GM18909 (cell line): ENCODE measurements around the gene HOXB6.

ENCODE experiments used
- ATAC-seq: cut with Tn5 transposase; IDR thresholded peaks from one replicate; pipeline ENCODE4 v1.9.1; 2021; ENCODE audit warnings: mild to moderate bottlenecking; ENCODE audit not compliant: unreplicated experiment, poor library complexity

HOXB6 gene

DNA sequence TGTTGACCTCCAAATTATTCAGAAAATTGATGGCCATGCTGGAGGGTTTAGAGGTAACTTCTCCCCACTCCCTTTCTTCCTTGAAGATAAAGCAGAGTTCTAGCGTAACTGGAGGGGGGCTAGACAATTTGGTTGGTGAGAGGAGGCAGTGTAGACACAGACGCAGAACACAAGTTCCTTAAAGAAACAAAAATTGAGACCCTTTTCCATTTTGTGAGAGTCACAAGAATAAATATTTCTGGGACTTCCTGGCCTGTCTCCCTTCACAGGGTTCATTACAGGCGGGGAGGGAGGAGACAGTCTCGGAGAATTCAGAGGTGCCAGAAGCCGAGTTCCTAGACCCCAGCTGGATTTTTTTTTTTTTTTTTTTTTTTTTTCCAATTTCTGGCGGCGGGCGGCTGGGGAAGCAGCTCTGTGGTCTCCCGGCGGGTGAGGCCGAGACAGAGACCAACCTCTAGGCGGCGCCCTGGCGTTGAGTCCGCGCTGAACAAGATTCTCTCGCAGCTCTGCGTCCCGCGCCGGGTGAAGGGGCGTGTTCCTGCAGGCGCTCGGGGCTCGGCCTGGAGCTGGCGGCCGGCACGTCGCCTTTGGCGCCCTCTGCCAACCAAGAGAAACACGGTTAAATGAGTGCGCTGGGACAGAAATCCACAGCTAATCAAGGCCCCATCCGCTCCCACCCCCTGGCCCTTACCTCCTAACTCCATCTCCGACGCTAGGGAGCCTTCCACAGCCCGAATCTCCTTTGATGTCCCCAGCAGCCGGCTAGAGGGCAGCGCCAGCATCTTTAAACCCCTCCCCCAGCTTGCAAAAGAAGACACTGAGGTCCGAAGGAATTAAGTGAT, 31.6 kb upstream of the HOXB6 start:
- ATAC-seq = peak; percentile 52

DNA sequence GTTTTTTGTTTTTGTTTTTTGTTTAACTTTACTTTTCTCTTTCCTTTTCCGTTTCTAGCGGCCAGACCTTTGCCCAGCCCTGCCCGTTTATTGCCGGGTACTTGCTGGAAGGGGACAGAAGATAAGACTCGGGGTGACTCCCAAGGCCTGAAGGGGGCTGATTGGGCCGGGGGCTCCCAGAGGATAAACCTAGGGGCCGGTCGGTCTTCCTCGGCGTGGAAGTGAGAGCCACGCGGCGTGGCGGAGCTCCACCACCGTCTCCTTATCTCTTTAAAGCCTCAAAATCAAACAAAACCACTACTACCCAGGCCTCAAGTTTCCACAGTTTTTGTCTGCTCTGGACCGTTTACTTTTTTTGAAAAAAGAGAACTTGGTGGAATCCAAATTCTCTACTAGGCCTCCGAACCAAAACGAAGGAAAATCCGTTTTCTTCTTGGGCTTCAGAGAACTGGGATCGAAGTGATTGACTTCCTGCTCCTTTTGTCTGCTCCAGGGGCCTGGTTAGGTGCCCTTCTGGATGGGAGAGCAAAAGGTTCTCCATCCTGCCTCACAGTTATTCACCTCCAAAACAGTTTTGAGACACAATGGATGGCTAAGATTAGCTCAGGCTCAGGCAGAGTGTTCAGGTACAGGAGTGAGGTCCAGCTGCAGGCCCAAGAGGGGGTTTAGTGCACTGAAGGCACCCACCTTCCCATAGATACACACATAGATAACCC, 29.9 kb upstream of the HOXB6 start:
- ATAC-seq = no peak

DNA sequence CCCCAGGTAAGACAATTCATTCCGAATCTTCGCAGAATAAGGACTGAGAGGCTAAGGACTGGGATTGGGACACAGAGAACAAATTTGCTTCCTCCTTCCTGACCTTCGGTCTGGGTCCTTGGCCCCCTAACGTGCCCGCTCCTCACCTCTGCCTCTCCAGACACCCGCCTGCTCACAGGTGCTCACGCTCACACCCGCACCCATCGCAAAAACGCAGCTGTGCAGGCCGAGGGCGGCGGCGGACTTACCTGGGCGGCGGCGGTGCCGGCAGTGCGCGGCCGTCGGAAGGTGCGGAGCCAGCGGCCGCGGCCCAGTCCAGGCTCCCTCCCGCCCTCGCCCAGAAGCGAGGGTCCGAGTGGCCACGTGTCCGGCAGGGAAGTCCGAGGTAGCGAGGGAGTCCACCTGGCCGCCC, 28.5 kb upstream of the HOXB6 start:
- no peak for ATAC-seq

DNA sequence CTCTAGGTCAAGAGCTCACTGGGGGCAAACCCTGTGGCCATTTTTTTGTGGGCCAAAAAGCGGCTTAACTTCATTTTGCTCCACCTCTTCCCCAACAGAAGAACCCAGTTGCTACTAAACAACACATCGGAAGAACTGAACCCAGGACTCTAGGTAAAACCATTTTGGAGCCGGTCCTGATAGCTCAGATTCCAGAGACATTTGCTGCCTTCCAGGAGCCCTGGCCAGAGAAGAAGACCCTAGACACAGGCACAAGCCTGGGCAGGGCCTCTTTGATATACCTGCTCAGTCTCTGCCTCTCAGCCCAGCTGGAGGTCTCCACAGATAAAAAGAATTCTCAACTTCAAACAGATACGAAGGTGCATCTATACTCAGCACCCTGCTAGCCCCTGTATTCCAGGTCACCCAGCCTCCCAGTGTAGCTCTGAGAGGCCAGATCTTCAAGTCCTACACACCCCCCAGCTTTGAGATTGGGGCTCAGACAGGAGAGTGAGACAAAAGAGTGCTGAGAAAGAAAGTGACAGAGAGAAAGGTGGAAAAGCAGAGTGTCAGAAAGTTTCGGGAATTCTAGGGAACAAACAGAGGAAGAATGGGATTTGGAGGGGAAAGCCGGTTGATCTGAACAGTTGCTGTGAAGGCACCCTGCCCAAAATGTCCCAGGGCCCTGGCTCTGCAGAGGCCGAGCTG, 27.9 kb upstream of the HOXB6 start:
- no peak for ATAC-seq

DNA sequence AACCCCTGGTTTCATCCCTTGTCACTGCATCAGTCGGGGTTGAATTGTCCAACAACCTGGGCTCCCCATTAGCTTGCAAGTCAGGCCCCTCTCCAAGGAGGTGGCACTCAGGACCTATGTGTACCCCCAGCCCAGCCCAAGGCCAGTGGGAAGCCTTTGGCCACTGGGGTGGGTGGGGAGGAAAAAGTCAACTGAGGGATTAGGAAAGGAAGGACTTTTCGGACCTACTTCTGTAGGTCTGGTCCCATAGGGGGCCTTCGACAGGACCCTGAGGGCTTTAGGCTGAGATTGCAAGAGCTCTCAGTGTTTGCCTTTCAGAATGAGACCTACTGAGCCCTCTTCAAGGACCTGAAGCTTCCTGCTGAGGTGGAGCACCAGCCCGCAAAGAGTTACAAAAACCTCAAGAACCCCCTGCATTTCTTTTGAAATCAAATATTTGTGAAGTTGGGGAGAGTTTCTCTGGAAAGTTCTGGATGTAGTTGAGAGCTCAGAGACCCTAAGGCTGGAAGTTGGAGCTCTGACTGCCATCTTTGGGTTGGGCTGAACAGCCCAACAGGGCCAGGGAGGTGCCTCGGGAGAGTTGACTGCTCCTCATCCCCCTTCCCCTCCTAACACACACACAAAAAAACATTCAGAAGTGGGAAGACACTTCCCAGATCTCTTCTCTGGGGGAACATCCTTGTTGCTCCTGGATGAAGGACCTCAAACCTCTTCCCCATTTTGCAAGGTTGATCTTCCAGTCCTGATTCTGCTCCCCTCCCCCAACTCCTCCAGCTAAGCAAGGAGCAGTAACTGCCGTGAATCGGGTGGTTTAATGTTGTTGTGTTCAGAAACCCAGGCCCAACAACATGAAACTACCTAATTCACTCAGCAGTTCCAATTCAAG, 27.1 kb upstream of the HOXB6 start:
- ATAC-seq = no peak

DNA sequence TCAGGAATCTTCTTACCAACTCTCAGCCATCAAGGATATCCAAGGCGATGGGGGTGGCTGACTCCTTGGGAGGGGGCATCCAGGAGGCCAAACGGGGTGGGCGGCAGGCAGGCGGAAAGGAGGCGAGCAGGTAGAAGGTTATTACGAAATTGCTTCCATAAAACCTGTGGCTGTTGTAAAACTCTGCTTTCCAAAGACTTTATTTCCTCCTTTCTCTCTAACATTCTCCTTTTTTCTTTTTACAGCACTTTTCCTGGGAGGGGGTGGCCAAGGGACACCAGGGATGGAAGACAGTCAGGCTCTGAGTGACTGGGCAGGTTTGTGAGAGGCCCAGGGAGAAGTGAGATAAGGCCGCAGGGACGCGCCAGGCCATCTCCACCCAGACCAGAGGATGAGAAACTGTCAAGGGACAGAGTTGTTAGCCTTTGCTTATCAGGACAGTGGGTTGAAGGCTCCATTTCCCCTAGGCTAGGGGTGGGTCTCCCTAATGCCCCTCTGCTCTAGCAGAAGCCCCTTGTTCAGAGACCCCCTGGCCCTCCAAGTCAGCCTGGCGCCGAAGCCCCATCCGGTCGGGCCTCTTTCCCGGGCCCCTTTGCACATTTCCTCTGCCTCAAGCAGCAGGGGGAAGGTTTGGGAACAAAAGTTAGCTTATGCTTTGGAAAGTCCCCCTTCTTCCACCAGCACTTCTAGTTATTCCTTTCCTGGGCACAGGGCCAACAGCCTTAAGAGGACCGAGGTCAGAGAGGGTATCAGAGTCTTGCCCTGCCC, 26.3 kb upstream of the HOXB6 start:
- ATAC-seq = no peak

DNA sequence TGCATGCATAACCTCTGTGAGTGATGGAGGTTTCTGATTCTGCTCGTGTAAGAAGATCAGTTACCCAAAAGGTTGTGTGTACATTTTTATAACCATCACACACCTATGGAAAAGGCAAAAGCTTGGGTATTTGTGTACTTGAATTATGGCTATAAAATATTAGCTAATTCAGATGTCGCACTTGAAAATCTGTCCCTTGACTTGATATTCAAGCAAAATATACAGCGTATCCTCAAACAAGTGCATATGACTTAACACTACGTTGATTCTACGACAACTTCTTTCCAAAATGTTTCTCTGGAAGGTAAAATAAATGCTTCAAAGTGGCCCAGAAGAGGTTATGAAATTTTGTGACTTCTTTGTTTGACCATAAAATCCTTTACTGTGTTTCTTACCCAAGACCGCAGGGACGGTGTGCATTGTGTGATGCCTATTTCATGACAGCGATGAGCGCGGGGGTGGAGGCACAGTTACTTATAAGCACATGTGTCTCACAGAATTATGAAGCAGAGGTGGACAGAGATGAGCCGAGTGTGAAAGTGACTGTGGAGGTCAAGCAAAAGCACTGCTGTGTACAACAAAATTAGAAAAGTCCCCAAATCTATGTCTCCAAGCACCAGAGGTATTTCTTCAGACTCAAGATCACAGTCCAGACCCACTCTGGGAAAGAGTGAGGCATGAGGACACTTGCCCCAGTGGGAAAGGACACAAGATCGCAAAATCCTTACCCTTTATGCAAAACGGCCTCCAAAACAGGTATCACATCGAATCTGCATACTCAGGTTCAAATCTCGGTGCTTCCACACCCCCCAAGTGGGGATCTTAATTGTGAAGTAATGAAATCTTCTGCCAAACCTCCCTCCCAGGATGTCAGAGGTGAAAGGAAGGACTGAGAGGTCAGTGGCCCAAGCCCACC, 25.5 kb upstream of the HOXB6 start:
- ATAC-seq = no peak

DNA sequence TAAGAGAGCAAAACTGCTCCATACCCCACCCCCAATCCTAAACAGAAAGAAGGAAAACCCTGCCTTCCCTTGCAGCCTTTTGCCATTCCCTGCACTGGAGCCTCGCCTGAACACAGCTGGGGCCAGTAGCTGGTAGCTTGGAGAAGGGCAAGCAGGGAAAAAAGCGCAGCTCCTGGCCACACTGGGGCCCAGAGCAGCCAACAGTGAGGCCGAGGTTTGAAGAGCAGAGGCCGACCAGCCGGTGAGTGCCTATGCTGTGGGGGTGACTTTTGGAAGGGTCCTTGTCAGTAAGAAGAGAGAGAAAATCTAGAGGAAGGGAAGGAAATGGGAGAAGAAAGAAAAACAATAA, 24.6 kb upstream of the HOXB6 start:
- no peak for ATAC-seq

DNA sequence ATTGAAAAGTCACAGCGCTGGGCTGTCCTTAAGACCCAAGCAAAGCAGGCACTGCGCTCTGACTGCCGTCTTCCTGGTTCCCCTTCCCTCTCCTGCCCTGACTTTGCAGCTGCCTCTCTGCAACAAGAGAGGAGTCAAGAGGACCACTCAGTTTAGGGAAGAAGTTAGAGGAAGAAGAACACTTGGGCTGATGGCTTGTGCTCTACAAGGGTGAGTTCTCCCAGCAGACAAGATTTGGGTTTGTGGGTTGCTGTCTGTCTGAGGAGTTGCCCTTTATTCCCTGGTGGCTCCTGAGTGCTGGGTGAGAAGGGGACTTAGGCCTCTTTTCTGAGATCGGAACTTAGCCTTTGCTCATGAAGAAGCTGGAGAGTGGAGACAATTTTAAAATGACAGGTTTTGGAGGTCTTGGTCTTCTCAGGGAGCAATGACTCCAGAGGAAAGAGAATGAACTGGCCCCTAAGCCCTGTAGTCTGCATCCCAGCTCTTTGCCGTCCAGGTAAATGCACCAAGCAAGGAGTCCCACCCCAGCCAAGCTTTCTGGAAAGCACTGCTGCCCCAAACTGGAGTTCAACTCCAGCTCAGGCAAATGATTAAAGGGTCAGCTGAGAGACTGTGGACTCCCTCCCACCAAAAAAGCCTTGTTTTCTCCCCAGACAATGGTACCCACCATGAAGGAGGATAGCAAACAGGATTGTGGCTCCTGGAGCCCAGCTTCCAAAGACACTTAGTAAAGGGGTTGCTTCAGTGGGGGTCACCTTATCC, 24.0 kb upstream of the HOXB6 start:
- no peak for ATAC-seq

DNA sequence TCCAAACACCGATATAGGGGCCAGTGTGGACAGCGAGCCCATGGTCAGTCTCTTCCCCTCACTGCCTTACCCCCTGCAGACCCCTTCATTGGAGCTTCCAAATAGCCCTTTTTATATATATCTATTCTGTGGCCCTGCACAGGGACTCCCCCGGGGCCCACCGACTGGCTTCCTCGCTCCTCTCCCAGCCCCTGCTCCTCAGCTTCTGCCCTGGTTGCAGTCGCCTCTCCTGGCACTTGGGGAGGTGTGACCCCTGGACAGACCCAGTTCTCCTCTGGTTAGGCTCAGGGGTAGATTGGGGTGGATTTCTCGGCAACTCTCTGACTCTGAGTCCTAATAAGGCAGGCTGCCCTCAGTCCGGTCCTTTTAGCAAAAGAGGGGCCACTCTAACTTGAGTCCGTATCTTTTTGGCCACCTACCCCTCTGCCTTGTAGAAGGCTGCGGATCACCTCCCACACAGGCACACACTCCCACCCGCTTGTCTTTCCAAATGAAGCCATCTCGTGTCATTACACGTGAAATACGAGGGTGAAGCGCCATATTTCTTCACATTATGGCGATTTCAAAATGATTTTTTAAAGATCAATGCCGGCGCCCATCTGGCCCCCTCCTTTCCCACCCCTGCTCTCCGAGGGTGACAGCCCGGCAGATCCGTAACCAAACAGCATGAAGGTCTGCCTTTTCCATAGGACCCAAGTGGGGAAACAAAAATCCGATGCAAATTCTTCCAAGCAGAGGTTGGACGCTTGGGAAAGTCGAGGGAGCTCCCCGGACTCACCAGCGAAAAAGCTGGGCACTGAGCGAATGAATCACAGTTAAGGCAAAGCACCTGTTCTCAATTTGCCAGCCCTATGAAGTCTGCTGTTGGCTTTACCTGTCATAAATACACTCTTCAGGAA, 23.1 kb upstream of the HOXB6 start:
- ATAC-seq = no peak

DNA sequence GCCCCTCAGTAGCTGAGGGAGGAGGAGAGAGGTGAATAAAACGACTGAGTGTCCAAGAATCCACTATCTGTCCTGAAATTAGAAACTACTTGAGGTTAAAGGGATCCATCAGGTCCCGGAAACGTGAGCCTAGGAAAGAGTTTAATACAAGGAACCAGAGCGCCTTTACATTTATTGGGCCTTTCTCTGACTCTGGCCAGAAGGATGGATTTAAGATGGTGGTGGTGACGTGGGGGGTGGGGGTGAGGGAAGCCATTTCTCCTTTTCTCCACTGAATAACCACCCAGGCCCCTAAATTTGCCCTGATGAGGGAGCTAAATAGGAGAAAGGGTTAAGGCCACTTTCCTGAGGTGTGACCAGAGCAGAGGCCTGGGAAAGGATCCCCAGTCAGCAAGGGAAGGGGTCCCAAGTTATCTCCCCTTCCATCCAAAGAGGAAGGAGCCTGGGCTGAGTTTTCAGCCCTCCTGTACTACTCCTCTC, 22.4 kb upstream of the HOXB6 start:
- ATAC-seq = no peak

DNA sequence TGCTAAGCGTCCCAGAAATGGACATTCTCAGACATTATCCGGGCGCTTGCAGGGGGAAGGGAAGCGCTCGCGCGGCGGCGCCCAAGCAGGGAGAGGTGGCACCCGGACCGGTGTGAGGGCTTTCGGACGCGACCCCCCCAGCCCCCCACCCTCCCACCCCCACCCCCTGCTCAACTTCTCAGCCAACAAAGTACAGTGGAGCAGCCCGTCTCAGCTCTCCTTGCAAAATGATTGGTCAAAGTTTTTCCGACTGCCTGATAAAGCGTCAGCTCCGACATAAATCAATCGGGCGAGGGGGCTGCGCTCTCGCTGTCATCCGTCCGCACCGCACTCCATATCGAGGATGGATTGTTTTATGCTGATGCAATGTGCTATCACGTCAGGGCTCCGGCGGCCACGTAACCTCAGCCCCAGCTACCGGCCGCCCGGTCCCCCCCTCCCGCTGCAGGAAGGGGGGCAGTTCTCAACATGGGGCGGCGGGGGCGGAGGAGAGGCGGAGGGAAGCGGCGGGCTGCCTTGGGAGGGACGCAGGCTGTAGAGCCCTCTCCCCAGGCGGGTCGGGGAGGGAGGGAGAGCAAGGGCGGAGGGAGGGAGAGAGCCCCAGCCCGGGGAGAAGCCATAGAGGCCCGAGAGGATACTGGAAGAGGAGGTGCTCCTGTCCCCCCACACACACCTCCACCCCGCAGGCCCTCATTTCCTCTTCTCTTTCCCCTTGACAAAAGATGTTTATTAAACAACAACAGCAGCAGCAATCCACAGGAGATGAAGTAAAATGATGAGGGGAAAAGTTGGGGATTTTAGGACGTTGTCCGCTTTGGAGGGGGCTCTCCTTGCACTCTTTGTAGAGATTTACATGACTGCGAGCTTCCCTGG, 21.7 kb upstream of the HOXB6 start, which contains the start of gene HOXB9:
HOXB9 (minus strand) TSS at position 114 of the 873 bp plus-strand sequence; CDS start at position 25, 89 bp downstream.
- ATAC-seq = no peak

DNA sequence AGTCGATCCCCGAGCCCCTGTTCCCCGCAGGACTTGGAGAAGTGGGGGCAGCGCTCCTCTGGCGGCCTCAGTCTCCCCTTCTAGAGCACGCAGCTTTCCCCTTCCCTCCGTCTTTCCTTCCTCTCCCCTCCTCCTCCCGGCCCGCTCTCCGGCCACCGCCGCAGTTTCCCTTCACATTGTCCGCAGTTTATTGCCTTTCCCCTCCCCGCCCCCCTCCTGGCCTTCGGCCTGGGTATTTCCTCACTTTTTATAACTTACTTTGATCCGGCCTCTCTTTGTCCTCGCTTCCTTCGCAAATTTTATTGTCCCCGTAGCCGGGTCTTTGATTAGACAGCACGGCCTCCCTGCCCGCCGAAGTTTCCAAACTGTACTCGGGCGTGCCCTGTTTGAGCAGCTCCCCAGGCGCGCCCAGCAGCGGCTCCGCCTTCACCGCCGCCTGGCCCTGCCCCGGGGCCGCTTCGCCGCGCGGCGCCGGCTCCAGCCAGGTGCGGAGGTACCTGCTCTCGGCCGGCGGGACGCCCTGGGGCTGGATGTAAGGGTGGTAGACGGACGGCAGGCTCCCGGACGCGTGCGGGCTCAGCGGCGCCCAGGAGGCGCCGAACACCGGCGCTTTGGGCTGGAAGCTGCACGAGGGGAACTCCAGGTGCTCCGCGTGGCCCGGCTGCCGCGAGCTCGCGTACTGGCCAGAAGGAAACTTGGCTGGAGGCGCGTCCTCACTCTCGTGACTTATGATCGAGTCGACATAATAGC, 20.9 kb upstream of the HOXB6 start:
- ATAC-seq = no peak

DNA sequence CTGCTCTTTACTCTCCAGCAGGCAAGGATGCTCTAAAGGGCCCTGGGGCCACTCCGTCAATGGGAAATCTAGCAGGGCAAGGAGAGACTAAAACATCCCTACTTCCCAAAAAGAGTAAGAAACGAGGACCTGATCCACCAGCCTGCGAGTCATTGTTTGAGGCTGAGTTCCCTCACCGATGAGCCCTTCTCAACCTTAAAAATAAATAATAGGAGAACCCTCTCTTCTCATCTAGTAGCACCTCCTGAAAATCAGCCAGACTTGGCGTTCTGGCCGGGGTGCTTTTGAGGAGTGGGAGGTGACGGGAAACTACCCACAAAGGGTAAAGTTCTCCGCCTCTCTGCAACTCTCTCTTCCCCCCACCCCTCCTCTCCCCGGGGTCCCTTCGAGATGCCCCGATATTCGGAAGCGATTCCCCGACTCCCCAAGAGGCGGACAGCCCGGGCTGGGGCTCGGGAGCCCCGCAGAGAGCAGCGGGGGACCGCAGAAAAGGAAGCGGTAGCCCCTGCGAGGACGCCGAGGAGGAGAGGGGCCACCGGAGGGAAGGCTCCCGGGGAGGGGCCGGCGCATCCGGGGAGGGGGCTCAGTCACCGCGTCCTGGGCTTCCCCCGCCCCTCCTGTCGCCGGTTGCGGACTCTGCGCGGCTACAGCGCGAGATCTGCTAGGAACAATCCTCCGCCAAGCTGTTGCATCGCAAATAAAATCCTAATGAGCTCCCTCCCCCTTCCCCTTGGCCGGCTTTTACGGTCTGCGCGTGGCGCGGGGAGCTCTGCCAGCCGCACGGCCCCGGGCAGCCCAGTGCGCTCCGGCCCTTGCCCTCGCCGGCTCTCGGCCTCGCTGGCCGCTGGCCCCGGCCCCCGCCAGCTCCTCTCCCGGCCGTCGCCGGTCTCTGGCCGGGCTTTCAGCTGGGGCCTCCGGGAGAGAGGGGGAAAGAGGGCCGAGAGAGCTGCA, 20.0 kb upstream of the HOXB6 start:
- no peak for ATAC-seq
